ENCODE results near the gene ACAT1.

ACAT1 gene

DNA sequence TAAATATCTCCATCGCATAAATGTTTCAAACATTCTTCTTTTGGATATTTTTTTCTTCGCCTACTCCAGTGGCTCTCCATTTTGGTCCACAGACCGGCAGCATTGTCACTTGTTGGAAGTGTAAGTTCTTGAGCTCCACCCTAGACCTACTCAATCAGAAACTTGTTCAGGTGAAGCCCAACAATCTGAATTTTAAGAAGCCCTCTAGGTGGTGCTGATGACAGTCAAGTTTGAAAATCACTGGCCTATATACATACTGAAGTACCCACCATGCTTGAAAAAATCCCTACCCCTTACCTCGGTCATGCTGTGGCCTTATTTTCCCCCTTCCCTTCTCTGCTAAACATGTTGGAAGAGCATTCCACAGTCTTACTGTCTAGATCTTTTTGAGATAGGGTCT, 10.2 kb upstream of the ACAT1 start:
- POLR2A ChIA-PET, result no interaction called here

DNA sequence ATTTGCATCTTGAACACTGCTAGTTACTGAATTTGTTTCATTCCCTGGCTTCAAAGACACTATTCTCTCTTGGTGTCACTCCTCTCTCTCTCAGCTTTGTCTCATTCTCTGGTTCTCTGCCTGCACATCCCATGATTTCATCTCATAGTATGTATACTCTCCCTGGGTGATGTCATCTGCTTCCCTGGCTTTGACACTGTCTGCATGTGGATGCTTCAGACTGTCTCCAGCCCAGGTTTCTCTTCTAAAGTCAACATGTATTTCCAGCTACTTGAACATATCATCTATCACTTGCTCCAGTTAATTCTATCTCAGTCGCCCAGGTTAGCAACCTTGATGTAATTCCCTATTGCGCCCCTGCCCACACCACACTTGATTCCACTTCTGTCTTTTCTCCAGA, 9.3 kb upstream of the ACAT1 start:
- CTCF ChIA-PET, result no interaction called here

More for the DNA sequence above, 10.2 kb upstream of the ACAT1 start:
- Histone ChIP-seq H3K9me3 (ENCODE audit: control insufficient read depth, insufficient read depth, low read depth, low read length) (no peaks in the 10 kb centered on the region), H3K27ac (ENCODE audit: extremely low read depth, low read depth, low read length) (no peak overlapping the region), H3K4me3 (ENCODE audit: low read depth, low read length) (no peak overlapping the region), H3K4me1 (ENCODE audit: control insufficient read depth, insufficient read depth, low read length) (no peaks in the 10 kb centered on the region), H3K36me3 (ENCODE audit: control insufficient read depth in 2 of 2, insufficient read depth in 1 of 2, low read length in 2 of 2) (peaks cover 0 to 10% of the 10 kb centered on the region in 2 experiments; a peak in 1 of 3 replicates)
- no peak for TF ChIP-seq ZNF132 (tag by site-specific recombination; IDR thresholded peaks at IDR 0.05; ENCODE audit: borderline replicate concordance)
- no peak for TF ChIP-seq ZNF350 (tag by site-specific recombination; IDR thresholded peaks at IDR 0.05)
- no peak for TF ChIP-seq IKZF3 (tag by site-specific recombination; IDR thresholded peaks at IDR 0.05)
- no peak for TF ChIP-seq ZNF521 (tag by site-specific recombination; IDR thresholded peaks at IDR 0.05)
- no peak for TF ChIP-seq KLF16 (tag by site-specific recombination; IDR thresholded peaks at IDR 0.05)
- no peak for TF ChIP-seq ZXDB (tag by site-specific recombination; IDR thresholded peaks at IDR 0.05)
- no peak for TF ChIP-seq ZNF184 (tag by site-specific recombination; IDR thresholded peaks at IDR 0.05)
- TF ChIP-seq, protein P1, sequence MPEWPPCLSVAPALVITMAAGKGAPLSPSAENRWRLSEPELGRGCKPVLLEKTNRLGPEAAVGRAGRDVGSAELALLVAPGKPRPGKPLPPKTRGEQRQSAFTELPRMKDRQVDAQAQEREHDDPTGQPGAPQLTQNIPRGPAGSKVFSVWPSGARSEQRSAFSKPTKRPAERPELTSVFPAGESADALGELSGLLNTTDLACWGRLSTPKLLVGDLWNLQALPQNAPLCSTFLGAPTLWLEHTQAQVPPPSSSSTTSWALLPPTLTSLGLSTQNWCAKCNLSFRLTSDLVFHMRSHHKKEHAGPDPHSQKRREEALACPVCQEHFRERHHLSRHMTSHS (tag by site-specific recombination; IDR thresholded peaks at IDR 0.05), result no peak
- TF ChIP-seq, protein P2, sequence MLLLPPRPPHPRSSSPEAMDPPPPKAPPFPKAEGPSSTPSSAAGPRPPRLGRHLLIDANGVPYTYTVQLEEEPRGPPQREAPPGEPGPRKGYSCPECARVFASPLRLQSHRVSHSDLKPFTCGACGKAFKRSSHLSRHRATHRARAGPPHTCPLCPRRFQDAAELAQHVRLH (tag by site-specific recombination; IDR thresholded peaks at IDR 0.05), result no peak
- TF ChIP-seq, protein P3, sequence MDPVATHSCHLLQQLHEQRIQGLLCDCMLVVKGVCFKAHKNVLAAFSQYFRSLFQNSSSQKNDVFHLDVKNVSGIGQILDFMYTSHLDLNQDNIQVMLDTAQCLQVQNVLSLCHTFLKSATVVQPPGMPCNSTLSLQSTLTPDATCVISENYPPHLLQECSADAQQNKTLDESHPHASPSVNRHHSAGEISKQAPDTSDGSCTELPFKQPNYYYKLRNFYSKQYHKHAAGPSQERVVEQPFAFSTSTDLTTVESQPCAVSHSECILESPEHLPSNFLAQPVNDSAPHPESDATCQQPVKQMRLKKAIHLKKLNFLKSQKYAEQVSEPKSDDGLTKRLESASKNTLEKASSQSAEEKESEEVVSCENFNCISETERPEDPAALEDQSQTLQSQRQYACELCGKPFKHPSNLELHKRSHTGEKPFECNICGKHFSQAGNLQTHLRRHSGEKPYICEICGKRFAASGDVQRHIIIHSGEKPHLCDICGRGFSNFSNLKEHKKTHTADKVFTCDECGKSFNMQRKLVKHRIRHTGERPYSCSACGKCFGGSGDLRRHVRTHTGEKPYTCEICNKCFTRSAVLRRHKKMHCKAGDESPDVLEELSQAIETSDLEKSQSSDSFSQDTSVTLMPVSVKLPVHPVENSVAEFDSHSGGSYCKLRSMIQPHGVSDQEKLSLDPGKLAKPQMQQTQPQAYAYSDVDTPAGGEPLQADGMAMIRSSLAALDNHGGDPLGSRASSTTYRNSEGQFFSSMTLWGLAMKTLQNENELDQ (tag by site-specific recombination; IDR thresholded peaks at IDR 0.05; ENCODE audit: low read depth), result no peak
- TF ChIP-seq, protein P4, sequence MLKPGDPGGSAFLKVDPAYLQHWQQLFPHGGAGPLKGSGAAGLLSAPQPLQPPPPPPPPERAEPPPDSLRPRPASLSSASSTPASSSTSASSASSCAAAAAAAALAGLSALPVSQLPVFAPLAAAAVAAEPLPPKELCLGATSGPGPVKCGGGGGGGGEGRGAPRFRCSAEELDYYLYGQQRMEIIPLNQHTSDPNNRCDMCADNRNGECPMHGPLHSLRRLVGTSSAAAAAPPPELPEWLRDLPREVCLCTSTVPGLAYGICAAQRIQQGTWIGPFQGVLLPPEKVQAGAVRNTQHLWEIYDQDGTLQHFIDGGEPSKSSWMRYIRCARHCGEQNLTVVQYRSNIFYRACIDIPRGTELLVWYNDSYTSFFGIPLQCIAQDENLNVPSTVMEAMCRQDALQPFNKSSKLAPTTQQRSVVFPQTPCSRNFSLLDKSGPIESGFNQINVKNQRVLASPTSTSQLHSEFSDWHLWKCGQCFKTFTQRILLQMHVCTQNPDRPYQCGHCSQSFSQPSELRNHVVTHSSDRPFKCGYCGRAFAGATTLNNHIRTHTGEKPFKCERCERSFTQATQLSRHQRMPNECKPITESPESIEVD (tag by site-specific recombination; IDR thresholded peaks at IDR 0.05), result no peak
- no peak for TF ChIP-seq ZNF660 (tag by site-specific recombination; IDR thresholded peaks at IDR 0.05)
- TF ChIP-seq ZNF621 (tag by site-specific recombination; IDR thresholded peaks at IDR 0.05), result no peak
- no peak for TF ChIP-seq EGR2 (tag by site-specific recombination; IDR thresholded peaks at IDR 0.05; ENCODE audit: low read depth)
- no peak for TF ChIP-seq ZNF514 (tag by site-specific recombination; IDR thresholded peaks at IDR 0.05)
- no peak for TF ChIP-seq ZNF274 (IDR thresholded peaks at IDR 0.05; ENCODE audit: low read length)
- TF ChIP-seq ZNF274 (tag by site-specific recombination; IDR thresholded peaks at IDR 0.05; ENCODE audit: borderline replicate concordance), result no peak
- no peak for TF ChIP-seq ZNF777 (tag by site-specific recombination; IDR thresholded peaks at IDR 0.05; ENCODE audit: borderline replicate concordance)
- CTCF ChIA-PET, result interaction anchor here (0.6 kb wide), 1 partner anchor 576 kb away, joined by 3 read pairs; no protein-coding TSS in a partner anchor

More for the DNA sequence above, 9.3 kb upstream of the ACAT1 start:
- H3K9me3 ChIP-seq (ENCODE audit: control insufficient read depth, insufficient read depth, low read depth, low read length), result no peaks in the 10 kb centered on the region
- peaks cover 0 to 10% of the 10 kb centered on the region in 2 experiments; a peak in 1 of 3 replicates for H3K36me3 ChIP-seq (ENCODE audit: control insufficient read depth in 2 of 2, insufficient read depth in 1 of 2, low read length in 2 of 2)
- TF ChIP-seq, protein P5, sequence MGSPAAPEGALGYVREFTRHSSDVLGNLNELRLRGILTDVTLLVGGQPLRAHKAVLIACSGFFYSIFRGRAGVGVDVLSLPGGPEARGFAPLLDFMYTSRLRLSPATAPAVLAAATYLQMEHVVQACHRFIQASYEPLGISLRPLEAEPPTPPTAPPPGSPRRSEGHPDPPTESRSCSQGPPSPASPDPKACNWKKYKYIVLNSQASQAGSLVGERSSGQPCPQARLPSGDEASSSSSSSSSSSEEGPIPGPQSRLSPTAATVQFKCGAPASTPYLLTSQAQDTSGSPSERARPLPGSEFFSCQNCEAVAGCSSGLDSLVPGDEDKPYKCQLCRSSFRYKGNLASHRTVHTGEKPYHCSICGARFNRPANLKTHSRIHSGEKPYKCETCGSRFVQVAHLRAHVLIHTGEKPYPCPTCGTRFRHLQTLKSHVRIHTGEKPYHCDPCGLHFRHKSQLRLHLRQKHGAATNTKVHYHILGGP (tag by site-specific recombination; IDR thresholded peaks at IDR 0.05), result no peak
- TF ChIP-seq, protein P6, sequence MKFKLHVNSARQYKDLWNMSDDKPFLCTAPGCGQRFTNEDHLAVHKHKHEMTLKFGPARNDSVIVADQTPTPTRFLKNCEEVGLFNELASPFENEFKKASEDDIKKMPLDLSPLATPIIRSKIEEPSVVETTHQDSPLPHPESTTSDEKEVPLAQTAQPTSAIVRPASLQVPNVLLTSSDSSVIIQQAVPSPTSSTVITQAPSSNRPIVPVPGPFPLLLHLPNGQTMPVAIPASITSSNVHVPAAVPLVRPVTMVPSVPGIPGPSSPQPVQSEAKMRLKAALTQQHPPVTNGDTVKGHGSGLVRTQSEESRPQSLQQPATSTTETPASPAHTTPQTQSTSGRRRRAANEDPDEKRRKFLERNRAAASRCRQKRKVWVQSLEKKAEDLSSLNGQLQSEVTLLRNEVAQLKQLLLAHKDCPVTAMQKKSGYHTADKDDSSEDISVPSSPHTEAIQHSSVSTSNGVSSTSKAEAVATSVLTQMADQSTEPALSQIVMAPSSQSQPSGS (tag by site-specific recombination; IDR thresholded peaks at IDR 0.05; ENCODE audit: low read depth), result 0 out of 2 replicates have a peak, but pooled peaks have one; percentile 37
- H3K4me1 ChIP-seq (ENCODE audit: control insufficient read depth, insufficient read depth, low read length), result no peaks in the 10 kb centered on the region
- H3K27ac ChIP-seq (ENCODE audit: extremely low read depth, low read depth, low read length), result no peak overlapping the region
- H3K4me3 ChIP-seq (ENCODE audit: low read depth, low read length), result no peak overlapping the region
- POLR2A ChIA-PET, result no interaction called here

Data from HEK293 (cell line).